ENCODE measurements around the gene RACK1.

Gene RACK1

DNA sequence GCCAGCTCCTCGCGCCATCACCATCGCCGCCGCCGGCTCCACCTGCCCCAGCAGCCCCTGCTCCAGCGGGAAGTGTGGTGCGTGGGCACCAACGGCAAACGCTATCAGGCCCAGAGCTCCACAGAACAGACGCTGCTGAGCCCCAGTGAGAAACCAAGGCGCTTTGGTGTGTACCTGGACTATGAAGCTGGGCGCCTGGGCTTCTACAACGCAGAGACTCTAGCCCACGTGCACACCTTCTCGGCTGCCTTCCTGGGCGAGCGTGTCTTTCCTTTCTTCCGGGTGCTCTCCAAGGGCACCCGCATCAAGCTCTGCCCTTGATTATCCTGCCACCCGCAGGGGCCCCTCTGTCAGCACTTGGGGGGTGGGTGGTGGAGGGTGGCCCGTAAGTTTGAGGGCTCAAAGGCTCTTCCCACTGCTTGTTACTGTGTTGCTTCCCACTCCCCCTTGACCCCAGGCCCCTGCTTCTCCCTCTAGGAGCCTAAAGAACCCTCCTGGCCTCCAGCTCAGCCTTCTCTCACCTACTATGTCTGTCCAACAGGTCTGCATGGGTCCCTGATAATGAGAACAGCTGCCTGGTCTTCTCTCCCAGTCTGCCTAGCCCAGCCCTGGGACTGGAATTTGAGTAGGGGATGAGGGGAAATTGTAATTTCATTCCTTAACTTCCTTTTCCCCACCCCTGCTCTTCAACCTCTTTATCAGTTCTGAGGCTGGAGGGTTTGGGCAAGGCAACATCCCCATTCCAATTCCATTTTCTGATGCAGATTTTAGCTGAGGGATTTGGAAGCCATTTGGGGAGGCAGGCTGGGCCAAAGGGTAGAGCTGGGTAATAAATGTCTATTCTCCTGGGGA, 9.0 kb downstream of the RACK1 start:
- DNase-seq (ENCODE audit: insufficient read length, low spot score), result no peak
- no peak for FAIRE-seq

GRCh38 chr5:181233801-181234454, 9.8 kb downstream of the RACK1 start:
- DNase-seq (ENCODE audit: insufficient read length, low spot score) (no peak), FAIRE-seq (no peak)

GRCh38 chr5:181233088-181233800, 10.5 kb downstream of the RACK1 start:
- FAIRE-seq (no peak), DNase-seq (ENCODE audit: insufficient read length, low spot score) (no peak)

DNA sequence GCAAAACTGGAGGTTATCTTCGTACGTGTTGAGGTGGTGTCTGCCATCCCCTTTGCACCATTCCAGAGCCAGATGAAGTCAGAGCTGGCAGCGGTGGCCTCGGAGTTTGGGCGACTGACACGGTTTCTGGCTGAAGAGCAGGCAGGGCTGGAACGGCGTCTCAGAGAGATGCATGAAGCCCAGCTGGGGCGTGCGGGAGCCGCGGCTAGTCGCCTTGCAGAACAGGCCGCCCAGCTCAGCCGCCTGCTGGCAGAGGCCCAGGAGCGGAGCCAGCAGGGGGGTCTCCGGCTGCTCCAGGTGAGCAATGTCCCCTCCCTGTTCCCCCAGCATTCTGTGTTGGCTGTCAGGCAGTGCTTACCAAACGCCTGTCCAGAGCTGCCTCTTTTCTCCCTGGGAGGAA, 11.1 kb downstream of the RACK1 start:
- no peak for DNase-seq (ENCODE audit: insufficient read length, low spot score)
- FAIRE-seq, result no peak

DNA sequence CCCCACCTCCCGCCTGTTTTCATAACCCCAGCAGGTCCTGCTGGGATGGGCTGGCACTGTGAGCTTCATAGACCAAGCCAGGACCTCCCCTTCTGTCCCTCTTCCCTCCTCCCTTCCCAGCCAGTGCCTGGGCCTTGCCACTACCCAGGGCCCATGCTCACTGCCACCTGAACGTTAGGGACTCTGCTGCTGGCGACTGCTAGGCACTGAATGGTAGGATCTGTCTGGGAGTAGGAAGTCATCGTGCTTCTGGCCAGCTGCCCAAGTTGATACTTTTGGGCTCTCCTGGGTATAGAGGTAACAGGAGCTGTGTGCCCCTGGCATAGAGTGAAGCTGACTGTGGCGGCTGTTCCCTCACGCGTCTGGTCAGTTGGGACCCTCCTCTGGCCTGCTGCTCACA, 12.3 kb downstream of the RACK1 start:
- no peak for FAIRE-seq

DNA sequence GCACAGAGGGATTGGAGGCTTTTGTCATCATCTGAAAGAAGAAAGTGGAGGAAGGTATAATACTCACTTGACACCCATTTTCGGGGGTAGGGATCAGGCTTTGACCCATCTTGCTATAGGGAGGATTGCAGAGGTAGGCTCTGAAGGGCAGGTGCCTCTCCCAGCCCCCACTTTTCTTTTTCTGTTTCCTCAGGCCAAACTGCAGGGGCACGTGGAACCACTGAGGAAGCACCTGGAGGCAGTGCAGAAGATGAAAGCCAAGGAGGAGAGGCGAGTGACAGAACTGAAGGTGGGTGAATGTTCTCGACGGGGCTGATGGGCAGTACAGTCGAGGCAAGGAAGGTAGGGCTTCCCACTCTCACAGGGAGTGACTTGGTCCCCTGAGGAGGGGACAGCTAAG, 13.2 kb downstream of the RACK1 start:
- FAIRE-seq (no peak), DNase-seq (ENCODE audit: insufficient read length, low spot score) (no peak)

More for the DNA sequence above, 12.3 kb downstream of the RACK1 start:
- no peak for DNase-seq (ENCODE audit: insufficient read length, low spot score)

DNA sequence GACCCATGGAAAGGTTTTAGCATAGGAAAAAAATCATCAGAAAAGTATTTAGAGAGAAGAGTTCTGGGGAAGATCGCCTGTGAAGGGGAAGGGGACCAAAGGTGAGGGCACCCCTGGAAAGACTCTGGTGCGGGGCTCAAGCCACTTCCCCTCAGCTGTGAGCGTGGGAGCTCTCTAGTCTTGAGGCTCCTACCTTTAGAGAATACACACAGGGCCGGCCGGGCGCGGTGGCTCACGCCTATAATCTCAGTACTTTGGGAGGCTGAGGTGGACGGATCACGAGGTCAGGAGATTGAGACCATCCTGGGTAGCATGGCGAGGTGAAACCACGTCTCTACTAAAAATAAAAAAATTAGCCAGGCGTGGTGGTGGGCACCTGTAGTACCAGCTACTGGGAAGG, 13.7 kb downstream of the RACK1 start:
- FAIRE-seq, result no peak
- DNase-seq (ENCODE audit: insufficient read length, low spot score), result no peak

DNA sequence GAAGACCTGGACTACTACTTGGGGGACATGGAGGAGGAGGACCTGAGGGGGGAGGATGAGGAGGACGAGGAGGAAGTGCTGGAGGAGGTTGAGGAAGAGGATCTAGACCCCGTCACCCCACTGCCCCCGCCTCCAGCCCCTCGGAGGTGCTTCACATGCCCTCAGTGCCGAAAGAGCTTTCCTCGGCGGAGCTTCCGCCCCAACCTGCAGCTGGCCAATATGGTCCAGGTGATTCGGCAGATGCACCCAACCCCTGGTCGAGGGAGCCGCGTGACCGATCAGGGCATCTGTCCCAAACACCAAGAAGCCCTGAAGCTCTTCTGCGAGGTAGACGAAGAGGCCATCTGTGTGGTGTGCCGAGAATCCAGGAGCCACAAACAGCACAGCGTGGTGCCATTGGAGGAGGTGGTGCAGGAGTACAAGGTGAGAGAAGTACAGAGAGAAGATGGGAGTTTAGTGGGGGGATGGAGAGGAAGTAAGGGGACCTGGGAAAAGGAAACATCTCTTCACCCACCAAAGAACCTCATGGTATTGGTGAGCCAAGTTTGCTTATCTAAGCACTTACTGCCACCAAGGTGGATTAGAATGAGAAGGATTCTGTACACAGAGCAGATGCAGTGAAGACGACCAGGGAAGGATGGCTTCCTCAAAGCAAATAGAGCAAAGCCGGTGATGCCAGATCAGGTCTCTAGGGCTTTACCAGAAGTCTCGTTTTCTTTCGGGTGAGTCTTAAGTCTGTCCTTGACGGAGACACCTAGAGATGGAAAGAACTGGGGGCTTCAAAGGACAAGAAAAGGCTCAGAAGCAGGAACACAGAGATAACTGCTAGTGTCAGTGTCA, 19.1 kb downstream of the RACK1 start:
- FAIRE-seq (no peak), DNase-seq (ENCODE audit: insufficient read length, low spot score) (no peak)

GRCh38 chr5:181223729-181224389, 19.8 kb downstream of the RACK1 start:
- FAIRE-seq, result no peak
- DNase-seq (ENCODE audit: insufficient read length, low spot score), result no peak

- peak; percentile 89 for FAIRE-seq
- no peak for DNase-seq (ENCODE audit: insufficient read length, low spot score)
Measured at GRCh38 chr5:181223058-181223728, 20.5 kb downstream of the RACK1 start, which contains the start of gene TRIM41. TRIM41 (plus strand) TSS chr5:181223281; CDS start chr5:181224000, 719 bp downstream.

- DNase-seq (ENCODE audit: insufficient read length, low spot score), result no peak
- no peak for FAIRE-seq
Measured at GRCh38 chr5:181222630-181223057, 21.1 kb downstream of the RACK1 start.

DNA sequence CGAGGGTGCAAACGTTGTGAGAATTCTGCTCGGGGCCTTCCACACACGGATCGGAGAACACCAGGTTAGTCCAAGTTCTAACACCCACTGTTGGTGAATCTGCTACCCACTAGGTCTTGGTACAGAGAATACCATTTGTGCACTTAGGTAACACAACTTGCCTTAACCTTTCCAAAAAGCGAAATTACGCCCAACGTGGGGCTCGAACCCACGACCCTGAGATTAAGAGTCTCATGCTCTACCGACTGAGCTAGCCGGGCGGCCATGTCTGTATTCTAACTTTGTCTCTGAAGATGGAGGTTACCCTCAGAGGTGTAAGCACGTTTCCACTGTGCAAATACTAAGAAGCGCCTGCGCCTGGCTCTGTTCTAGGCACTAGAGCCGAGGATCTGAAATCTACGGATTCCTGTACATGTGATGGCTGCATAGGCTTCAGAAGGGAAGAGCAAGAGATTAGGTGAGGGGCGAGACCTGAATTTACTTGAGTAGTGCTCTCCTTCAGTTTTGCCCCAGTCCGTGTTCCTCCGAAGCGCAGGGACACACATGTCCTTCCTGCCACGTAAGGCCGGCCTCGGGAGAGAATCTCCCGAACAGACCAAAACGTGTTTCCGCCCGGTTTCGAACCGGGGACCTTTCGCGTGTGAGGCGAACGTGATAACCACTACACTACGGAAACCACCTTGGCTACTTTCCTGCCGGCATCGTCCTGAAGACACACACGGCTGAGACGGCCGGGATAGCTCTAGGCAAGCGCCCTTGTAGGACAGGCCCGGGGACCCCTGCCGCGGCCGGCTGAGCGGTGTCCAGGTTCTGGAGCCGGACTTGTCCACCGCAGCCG, 21.7 kb downstream of the RACK1 start:
- DNase-seq (ENCODE audit: insufficient read length, low spot score) (no peak), FAIRE-seq (peak; percentile 67)

DNA sequence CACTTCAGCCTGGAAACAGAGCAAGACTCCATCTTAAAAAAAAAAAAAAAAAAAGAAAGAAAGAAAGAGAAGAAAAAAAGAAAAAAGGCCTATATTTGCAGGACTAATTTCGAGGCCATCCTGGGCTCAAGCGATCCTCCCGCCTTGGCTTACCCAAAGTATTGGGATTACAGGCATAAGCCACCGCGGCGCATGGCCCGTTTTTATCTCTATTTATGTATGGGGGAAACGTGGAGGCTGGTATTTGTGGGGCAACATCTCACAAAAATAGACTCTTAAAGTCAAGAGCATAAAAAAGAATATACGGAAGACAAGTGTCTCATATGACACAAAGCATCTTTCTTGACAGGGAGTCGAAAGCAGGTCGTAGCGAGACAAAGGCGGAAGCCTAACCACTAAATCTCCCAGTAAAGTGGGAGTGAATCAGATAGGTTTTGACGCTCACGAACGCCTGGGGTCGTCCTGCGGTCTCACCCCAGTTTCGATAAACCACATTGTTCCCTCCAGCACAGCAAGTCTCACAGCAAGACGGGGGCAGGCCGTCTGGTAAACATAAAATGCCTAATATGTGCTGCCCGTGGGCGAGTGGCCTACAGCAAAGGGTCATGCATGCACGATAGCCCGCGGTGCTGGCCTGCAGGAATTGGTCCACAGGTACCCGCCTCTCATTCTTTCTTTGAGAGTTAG, 22.5 kb downstream of the RACK1 start:
- no peak for FAIRE-seq
- DNase-seq (ENCODE audit: insufficient read length, low spot score), result no peak

GRCh38 chr5:181220178-181220515, 23.6 kb downstream of the RACK1 start:
- FAIRE-seq, result no peak
- DNase-seq (ENCODE audit: insufficient read length, low spot score), result no peak

DNA sequence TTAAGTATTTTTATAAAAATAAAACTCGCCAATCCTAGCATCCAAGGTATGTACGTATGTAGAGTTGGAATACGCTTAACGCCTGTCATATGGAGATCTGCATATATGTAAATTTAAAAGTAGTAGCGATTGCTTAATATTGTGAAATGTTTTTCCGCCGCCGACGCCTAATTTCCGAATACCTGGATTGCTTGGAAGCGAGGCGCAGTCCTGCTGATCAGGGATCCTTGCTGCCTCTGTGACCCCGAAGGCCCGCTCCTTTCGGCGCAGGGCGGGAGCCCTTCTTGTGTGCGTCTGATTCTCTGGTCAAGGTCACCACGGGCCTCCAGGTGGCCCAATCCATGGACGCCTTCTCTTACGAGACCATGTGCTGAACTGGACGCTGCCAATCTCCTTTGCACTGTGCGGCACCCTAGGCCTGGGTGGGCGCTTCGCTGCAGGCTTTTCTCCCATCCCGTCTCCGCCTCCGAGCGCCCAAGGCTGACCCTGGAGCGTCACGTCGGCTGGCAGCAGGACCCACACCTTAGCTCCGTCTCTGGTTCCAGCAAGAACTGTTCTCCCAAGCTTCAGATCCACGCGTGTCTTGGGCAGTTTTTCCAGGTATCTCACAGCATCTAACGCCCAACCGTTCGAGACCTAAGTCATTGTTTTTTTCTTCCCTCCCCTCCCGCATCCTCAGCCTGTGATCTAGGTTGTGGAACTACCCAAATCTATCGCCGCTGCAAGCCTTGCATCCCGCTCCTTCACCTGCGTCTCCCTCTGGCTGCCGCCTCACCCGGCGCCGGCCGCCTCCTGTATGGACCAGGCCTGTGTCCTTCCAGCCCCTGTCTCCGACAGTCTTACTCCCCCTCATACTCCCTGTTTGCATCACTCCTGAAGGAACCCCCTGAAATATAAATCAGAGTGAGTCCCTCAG, 24.2 kb downstream of the RACK1 start:
- DNase-seq (ENCODE audit: insufficient read length, low spot score) (no peak), FAIRE-seq (no peak)

GRCh38 chr5:181218795-181219124, 24.9 kb downstream of the RACK1 start:
- FAIRE-seq, result no peak
- no peak for DNase-seq (ENCODE audit: insufficient read length, low spot score)

GRCh38 chr5:181217803-181218062, 26.0 kb downstream of the RACK1 start:
- FAIRE-seq (no peak), DNase-seq (ENCODE audit: insufficient read length, low spot score) (no peak)

Measured in GM19239 (cell line).